GM19240 (cell line): Measurements from ENCODE around the gene ARHGAP22.

Experiments
- DNase-seq: peaks from one replicate; pipeline ENCODE4 v3.0.0; 2011; ENCODE audit warnings: low spot score; ENCODE audit not compliant: insufficient read length

Gene ARHGAP22

DNA sequence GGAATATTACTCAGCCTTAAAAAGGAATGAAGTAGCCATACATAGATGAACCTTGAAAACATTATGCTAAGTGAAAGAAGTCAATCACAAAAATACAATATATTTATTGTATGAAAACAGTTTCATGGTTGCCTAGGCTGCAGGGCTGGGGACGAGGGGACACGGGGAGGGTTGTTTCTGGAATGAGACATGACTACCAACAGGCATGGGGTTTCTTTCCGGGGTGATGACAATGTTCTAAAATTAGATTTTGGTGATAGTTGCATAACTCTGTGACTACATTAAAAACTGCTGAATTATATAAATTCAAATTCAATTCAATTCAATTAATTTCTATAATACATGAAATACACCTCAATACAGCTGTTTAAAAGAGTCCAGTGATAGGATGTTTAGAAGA, 88.0 kb downstream of the ARHGAP22 start:
- DNase-seq, result no peak

DNA sequence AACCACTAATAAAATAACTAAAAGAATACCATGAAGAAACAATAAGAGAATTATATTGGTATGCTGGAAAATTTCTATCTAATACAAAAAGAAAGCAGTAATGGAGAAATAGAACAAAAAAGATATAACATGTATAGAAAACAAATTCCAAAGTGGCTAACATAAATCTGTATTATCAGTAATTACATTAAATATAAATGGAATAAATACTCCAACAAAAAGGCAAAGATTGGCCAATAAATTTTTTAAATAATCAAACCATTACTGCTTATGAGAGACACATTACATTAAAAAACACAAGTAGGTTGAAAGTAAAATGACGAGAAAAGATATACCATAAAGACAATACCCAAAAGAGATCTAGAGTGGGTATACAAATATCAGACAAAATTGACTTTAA, 90.0 kb downstream of the ARHGAP22 start:
- DNase-seq, result no peak

DNA sequence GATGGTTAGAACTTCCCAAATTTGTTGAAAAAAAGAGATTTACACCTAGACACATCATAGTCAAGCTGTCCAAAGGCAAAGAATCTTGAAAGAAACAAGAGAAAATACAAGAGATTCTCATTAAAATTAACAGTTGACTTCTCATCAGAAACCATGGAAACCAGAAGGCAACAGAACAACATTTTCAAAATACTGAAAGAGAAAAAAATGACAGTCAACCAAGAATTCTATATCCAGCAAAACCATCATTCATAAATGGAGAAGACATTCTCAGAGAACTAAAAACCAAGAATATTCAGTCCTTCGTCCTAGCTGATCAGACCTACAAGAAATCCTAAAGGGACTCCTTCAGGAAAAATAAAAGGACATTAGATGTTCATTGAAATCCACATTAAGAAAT, 90.6 kb downstream of the ARHGAP22 start:
- DNase-seq, result no peak

DNA sequence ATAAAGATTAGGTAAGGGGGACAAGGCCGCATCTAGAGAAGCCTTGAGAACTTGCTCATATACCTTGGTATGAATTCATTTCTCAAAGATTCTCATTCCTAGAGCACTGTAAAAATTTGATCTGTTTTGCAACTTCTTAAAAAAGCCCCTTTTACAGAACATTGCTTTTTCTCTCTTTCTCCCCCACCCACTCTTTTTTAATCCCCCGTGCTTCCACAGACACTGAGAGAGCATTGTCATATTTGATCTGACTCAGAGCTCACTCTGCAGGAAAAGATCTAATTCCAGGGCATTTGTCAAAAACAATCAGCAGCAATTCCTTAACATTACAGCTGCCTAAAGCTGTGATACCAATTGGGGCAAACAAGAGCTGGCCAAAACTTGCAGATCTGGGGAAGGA, 92.0 kb downstream of the ARHGAP22 start:
- DNase-seq, result no peak

DNA sequence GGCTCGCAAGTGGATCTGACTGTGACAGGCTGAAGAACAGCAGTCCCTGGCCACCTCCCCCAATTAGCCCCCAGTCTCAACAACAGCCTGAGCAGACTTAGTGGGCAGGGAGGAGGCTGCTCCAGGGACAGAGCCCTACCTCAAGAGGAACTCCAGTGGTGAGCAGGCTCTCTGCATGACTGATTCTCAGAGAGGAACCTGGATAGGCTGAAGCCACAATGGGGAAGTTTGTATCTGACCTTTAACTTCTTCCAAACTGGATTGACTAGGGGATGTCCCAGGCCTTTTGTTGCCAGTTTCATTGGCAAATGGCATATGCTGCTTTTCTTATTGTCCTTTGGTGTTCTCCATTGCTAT, 93.0 kb downstream of the ARHGAP22 start:
- DNase-seq, result no peak

DNA sequence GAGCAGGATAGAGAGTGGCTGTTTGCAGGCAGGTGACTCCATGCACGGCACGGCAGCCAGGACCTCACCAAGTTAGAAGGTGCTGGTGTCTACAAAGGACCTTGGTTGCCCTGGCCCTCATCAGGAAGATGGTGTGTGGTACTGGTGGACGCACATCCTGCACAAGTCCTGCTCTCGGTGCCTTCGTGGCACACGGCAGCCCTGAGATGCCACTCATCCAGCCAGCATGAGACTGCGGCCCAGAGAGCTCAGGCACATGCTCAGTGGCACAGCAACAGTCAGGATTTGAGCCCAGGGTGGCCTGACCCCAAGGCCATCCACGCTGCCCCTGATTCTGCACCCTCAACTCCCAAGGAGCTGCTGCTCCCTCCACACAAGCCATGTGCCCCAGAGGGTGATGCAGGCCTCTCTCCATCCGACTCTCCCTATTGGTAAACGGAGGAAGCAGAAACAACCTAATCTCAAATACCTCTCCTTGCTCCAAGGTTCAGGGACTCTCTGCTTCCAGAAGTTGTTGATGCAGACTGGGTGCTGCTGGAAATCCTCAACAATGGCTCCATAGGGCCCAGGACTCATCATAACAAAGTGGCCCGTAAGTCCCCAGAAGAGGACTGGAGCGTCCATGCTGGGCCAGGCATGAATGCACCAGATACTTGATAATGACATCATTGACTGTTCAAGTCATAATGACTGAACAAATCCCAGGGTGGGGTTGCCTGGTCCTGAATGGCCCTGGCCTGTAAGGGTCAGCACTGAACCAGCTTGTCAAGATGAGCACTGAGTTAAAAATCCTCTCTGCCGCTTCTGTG, 93.6 kb downstream of the ARHGAP22 start:
- no peak for DNase-seq

DNA sequence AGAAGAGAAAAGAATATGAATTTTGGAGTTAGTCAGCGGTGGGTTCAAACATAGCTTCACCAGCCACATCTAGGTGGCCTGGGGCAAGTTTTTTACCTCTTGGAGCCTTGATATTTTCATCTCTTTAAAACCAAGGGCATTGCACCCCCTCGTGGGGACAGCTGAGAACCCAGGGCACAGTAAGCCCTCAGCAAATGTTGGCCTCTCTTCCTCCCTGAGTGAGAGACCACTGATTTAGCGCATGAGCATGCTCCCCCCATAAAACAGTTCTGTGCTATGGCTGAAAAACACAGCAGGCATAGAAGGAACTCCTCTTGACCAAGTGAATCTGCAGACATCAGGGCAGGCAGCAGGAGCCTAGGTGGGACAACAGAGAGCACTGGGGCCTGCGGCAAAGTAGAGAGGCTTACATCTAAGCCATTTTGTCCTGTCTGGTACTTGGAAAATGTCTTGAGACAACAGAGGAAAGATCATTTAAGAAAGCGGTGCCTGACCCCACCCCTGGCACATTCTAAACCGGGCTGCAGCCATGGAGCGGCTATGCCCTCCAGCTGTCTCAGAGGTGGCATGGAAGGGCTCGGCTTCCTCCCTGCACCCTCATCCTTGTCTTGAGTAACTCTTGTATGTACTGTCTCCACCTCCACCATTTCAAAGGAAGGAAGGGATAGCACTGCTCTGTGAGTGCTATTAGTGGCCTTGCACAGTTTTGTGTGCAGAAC, 94.7 kb downstream of the ARHGAP22 start:
- no peak for DNase-seq

DNA sequence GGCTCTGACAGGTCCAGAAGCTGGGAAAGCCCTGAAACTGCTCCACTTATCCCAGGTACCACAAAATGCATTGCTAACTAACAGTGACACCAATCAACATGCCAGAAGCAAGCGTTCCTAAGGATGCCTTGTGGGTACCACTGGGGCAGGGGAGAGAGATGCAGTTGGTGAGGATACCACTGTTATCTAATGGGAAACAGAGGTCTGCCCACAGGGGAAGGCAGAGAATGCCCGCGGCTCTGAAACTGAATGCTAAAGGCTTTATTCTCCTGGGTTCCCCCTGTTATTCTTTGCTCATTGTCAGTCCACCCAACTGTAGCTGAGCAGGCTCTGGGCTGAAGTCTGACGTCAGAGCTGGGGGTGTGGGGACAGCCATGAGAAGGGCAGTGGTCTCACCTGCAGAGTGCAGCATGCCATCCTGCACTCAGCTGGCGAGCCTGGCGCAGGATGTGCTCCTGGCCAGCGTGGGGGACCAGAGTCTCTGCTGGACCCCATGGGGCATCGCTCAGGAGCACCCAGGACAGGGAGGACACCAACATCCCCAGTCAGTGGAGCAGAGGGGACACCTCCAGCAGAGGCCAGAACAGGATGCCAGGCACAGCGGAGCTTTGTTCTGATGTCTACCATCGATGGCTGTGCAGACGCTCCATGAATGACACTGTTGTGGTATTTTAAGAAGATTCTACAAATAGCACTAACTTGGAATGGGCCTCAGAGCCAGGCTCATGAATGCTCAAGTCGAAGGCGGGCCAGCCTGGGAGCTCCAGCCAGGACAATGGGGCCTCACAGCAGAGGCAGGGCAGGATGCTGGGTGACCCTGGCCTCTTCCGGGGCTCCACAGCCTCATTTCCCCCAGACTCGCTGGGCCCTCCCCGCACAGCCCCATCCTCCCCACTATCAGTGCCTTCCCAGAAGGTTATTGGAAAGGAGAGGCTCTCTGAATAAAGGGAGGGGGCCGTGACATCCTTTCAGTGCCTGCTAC, 95.8 kb downstream of the ARHGAP22 start:
- DNase-seq, result no peak

DNA sequence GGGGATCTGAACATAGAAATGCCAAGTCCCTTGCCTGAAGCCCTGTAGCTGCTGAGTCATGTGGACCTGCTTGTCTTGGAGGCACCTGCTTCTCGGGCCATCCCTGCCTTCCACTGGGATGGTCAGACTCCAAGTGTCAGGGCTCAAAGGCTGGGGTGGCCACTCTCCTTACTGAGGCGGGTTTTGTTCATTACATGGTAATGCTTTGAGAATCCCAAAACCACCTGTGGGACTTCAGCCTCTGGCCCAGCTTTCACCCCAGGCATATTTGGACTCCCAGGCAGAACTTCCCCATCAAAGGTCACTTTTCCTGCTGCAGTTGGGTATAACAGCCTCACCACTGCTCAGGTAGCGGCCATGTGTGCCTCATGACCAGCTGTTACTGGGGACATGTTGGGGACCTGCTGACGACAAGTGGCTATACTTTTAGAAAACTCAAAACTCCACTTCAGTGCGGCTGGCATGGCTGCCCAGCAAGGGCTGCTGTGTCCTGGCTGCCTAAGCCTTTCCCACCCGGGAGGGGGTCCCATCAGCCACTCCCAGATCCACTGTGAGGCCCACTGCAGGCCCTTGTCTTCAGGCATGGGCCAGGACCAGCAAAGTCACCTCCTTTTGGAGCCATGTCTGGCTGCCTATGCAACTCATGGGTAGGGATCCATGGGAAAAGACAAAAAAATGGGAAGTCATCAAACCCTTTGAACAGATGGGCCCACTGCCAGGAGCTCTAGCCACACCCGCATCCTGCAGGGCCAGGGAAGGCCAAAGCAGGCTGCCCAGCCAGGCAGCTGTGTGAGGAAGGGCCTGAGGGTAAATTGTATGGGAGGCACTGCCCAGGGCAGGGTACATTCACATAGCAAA, 96.7 kb downstream of the ARHGAP22 start:
- no peak for DNase-seq

DNA sequence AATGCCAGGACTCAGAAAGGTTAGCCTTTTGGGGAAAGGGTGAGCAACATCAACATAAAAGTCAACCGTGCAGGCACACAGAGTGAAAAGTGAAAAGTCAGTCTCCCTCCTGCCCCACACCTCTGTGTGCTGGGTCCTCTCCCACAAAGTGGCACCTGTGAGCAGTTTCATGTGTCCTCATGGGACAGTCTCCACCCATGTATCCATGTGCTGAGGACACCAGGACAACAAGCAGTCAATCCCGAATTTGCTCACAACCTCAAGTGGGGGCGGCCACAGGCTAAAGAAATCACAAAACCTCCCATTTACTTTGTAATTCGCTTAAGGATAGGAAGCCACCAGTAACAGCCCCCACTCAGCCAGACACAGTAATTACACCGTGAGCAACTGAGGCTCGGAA, 97.4 kb downstream of the ARHGAP22 start:
- no peak for DNase-seq

DNA sequence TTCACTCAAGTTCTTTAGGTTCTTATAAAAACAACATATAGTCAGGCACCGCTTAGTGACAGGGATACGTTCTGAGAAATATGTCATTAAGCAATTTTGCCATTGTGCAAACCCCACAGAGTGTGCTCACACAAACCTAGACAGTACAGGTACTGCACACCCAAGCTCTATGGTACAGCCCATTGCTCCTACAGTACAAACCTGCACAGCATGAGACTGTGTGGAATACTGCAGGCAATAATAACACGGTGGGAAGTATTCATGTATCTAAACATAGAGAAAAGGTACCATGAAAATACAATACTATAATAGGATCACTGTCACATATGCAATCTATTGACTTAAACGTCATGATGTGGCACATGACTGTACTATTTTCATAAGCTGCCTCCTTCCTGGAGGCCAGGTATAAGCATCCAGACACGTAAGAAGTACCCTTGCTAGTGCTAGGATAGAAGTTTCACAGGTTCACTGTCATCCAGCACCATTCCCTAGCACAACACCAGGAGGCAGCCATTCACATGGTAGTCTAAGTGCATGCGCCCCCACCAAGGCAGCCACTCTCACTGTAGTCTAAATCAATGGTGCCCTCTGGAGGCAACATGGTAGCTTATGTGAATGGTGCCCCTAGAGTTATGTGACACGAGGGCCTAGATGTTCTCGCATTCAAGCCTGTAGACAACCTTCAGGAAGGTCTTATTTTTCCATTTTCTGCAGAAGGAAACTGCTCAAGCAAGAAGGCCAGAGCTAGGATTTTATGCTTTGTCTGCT, 98.5 kb downstream of the ARHGAP22 start:
- no peak for DNase-seq

DNA sequence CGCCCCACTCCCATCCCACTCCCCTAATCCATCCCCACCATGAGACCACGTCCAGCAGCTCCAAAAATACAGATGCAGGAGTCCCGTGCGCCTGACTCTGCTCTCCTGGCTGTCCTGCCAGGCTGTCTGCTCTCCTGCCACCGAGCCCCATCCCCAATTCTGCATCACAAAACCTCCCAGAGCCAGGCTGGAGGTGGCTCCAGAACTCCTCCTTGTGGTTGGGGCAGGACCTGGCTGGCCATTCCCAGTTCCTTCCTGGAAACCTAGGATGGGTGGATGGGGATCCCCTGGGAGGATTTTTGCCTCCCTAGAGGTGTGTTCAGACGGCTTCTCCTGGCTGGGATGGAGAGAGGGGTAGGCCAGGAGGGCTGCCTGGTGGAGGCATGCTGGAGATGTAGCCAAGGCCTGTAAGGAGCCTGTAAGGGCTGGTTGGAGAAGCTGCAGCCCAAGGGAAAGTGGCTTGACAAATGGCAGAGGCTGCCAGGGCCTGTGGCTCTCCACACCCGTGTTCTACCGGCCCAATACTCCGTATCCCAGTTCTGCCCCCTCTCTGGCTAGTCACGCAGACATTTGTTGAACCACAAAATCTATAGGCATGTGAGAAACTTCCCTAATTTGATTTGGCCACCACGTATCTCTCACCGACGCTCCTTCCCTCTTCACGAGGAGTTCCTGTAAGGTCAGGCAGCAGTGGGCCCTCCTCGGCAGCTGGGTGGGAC, 99.3 kb downstream of the ARHGAP22 start:
- no peak for DNase-seq

DNA sequence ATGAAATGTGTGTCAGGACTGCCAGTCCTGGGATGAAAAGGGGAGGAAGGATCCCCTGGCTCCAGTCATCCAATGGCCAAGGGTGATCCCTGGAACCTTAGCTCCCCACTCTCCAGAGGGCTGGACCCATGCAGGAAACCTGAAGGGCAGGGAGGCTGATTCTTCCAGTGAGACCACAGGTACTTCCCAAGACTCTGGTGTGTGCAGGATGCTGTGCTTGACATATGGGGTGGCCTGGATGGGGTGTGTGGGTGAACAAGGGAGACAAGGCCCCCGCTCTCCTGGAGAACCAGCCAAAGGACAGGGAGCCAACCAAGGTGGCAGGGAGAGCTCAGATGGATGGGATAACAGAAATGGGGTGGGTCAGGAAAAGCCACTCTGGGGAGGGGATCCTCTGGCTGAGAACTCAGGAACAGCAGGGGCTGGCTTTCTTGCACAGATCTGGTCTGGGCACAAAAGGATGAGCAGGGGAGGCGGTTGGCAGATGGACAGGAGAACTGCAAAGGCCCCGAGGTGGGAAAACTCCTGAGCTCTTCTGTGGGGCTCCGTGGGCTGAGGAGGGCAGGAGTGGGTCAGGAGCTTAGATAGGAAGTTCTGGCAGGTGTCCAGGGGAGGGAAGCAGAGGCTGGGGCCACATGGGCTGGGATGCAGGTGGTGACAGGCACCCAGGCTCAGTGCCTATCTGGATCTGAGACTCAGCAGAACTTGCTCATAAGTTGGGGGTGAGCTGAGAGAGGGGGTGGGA, 100.6 kb downstream of the ARHGAP22 start:
- DNase-seq, result no peak

DNA sequence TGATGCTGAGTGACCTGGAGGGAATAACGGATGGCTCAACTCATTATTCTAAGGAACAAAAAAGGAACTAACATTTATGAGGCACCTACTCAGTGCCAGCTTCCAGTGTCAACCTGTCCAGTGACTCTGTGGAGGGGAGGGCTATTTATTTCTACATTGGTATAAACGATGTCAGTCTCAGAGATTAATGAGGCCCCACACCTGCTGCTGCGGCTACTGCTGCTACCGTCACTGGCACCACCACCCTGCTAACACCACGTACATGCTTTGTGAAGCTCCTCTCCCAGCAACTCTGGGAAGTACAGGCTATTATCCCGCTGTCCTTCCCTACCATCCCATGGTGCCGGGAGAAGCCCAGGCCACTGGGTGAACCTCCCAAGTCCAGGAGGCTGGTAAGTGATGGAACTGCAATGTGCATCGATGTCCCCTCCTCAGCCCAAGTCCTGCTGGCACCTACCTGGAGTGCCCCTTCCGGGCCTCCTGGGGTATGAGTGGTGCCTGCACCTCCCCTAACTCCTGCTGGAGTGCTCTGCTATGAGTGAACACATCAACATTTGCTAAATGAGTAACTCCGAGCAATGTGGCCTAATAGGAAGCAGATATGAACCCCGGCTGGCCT, 101.5 kb downstream of the ARHGAP22 start:
- DNase-seq, result no peak

DNA sequence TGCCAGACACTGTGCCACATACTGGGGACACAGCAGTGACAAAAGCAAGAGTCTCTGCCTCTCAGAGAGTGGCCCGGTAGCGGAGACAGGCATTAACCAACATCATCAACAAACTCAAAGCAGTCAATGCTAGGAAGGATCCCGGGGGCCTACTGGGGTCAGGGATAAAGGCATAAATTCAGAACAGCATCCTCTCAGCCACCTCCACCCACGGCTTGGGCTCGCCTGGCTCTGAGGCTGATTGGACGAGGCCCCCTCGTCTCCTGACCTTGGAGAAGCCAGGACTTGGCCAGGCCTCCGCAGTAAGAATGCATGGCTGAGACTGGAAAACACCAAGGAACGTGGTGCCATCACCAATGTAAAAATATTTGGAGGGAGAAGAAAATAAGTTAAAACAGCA, 102.1 kb downstream of the ARHGAP22 start:
- DNase-seq, result no peak

DNA sequence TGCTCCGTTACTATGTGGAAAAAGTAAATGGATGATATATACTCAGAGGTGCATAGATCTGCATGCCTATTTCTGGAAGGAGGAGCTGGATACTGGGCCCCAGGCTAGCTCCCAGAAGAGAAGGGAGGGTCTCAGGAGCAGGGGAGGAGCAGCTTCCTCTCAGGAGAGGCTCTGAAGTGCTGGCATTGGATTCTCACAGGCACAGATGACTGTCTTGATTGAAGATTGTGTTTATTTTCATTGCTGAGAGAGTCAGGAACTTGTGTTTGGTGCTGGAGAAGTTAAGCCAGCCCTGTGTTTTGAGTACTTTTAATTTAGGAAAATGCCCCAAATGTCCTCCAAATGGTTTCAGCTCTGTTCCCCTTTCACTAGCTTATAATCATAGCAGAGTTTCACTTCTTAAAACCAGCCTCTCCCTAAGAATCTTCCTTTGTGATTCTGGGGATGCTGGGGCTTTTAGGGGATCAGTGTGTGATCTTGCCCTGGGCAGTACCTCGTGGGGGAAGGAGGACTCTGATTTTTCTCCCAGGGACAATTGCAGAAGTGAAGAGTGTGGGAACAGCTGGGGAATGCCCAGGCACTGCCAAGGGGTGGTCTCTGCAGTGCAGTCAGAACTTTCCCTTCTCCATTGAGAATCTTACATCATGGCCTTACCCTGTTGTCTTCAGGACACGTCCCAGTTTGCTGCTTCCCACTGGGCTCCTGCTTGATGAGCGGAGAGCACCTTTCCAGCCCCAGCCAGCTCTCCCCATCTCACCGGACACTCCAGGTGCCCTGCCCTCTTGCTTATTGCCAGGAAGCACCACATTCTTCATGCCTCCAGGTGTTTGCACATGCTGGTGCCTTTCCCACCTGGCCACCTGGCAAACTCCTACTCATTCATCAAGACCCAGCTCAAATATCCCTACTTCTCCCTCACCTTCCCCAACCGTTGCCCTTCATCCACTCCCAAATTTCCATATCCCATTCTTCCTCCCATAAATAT, 102.8 kb downstream of the ARHGAP22 start:
- DNase-seq, result no peak

DNA sequence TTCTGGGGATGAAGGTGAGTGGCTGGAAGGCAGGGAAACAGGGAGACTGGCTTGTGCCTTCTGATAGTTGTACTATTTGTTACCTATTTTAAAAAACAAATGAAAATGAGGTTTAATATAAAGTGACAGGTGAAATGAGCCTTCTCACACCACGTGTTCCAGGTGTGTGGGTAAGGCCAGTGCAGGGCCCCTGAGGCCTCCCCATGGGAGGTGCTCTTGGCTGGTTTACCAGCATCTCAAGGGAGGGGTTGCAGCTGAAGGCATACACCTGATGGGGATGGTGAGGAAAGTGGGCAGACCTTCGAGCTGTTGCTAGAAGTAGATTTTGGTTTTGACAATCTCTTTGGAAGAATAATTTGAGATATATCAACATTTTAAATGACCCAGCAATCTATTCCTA, 103.6 kb downstream of the ARHGAP22 start:
- no peak for DNase-seq
